GM18519 (cell line): ENCODE data around the gene SLC17A1.

ENCODE experiments used
- ATAC-seq: cut with Tn5 transposase; IDR thresholded peaks from one replicate; pipeline ENCODE4 v1.9.1; 2021; ENCODE audit warnings: mild to moderate bottlenecking, moderate library complexity; ENCODE audit not compliant: unreplicated experiment, low FRiP score

Gene SLC17A1, protein sequence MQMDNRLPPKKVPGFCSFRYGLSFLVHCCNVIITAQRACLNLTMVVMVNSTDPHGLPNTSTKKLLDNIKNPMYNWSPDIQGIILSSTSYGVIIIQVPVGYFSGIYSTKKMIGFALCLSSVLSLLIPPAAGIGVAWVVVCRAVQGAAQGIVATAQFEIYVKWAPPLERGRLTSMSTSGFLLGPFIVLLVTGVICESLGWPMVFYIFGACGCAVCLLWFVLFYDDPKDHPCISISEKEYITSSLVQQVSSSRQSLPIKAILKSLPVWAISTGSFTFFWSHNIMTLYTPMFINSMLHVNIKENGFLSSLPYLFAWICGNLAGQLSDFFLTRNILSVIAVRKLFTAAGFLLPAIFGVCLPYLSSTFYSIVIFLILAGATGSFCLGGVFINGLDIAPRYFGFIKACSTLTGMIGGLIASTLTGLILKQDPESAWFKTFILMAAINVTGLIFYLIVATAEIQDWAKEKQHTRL

DNA sequence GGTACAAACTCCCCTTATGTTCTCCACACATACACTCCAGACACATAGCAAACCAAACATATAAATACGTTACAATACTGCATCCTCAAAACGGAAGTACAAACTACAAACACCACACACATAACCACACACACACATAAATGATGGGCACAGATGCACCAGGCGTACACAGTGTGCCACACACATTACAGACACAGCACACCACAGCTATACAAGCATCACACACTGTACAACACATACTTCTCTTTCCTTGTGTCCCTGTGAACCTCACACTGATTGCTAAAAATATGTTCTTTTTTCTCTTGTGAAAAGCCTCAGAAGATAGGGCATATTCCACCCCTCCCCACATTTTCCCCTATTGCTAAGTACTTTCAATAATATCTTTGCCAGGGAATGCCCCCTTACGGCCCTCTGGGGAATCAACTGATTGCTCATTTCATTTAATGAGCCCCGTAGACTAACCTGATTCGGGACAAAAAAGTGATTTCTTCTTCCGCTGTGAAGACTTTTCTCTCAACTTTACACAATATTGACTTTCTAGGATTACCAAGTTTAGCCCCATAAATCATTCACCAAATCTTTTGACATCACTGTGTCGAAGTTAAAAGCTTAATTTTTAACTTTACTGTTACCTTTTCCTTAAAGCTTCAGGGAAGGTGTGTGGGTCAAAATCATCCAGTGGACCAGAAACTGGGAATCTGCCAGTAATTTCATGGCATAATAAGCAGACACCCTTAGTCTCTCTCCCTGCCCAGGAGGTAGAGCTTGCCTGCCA is at the start of gene SLC17A1:
Gene SLC17A1, minus strand, starts transcription at position 521 of the 775 bp plus-strand sequence. CDS start 1,495 bp downstream, outside the sequence.
- no peak for ATAC-seq

- ATAC-seq = no peak
Measured at GRCh38 chr6:25880601-25881000, 48.7 kb upstream of the SLC17A1 start.

GRCh38 chr6:25878721-25879322 is 47.0 kb upstream of the SLC17A1 start:
- no peak for ATAC-seq

DNA sequence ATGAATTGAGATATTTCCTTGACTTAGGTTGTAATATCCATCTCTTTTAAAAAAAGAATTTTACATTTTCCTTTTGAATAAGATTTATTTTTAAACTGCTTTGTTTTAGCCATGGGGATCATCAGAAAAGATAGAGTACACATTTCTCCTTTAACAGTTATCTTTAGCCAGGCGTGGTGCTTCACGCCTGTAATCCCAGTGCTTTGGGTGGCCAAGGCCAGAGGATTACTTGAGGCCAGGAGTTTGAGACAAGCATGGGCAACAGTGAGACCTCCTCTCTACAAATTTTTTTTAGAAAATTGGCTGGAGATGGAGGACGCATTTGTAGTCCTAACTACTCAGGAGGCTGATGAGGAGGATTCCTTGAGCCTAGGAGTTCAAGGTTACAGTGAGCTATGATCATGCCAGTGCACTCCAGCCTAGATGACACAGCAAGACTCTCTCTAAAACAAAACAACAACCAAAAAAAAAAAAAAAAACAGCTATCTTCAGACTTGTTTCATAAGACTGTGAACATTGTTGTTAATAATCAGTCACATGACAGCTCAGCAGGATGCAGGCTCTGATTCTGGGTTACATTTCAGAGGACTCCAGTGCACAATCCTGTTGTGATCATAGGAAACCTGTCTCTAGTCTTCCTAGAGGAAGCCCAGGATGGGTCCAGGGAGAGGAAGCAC is 44.2 kb upstream of the SLC17A1 start:
- ATAC-seq = no peak

DNA sequence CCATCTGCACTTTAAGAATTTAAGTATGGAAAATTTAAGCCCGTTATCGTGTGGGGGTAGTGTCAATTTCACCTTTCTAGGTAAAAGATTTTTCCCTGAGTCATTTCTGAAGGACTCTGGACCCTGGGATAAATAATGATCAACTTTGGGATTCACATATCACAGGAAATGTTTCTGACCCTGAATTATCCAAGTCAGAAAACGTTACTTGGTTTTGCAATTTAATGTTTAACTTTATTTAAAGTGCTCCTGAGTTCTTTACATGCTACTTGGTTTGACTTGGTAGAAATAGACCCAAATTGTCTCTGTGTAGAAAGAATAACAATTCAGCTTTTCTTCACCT is 43.7 kb upstream of the SLC17A1 start:
- ATAC-seq = no peak

GRCh38 chr6:25874822-25875562 is 43.1 kb upstream of the SLC17A1 start:
- no peak for ATAC-seq

- no peak for ATAC-seq
Measured at GRCh38 chr6:25874118-25874517, 42.3 kb upstream of the SLC17A1 start, which contains the start of gene SLC17A3. Gene SLC17A3, minus strand, starts transcription at chr6:25874243. Its CDS starts 5,856 bp downstream, at chr6:25868387.

DNA sequence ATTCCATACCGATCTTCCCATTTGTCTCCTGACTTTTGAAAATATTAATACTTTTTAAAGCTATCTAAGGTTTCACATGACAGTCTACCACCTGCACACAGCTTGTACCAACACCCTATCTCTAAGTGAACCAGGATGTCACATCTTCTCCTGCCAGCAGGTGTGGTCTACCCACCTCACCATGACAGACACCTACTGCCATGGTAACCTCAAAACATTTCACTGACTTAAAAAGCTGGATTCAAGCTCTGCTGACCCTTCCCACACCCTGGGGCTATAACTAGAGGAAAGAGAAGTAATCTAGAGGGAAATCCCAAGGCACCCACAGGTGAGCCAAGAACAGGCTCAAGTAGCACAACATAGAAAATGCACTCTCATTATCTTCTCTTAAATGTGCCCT is 41.0 kb upstream of the SLC17A1 start:
- ATAC-seq = no peak

DNA sequence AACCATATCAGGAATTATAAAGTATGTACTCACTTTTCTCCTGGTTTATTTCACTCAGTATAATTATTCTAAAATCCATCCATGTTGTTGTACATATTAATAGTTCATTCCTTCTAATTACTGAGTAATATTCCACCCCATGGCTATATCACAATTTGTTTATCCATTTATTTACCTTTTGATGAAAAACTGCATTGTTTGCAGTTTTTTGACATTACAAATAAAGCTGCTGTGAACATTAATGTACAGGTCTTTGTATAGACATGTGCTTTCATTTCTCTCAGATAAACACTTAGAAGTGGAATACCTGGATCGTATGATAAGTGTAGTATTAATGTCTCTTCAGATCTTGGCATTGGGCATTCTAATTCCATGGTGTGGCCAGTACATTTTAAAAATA is 38.0 kb upstream of the SLC17A1 start:
- ATAC-seq = no peak

DNA sequence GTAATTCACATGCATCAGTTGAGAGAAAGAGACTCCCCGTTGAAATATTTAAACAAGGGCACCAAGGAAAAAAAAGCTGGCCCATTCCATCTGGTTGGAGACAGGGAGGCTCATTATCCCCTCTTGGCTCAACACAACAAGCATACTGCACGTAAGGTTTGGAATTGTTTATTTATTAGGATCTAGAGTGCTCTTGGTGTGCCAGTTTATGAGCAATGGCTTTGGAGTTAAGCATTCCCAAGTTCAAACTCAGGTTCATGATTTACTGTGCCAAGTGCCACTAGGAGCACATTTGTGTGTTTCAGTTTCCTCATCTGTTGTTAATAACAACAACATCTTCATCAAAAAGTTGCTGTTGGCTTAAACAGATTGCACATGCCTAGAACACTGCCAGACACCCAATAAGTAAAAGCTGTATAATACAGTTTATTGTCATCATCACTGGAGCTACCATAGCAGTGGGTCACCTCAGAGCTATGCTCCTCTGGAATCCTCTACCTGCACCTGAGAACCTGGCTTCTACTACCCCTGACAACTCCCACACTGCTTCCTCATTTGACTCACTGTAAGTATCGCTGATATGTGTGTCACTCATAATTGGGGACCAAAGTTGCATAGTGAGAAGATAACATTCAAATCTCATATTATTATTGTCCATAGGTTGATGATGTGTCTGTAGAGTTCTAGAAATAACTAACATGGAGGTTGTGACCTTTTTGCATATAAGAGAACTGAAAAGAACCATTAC is 36.8 kb upstream of the SLC17A1 start:
- no peak for ATAC-seq

GRCh38 chr6:25866011-25866410 is 34.2 kb upstream of the SLC17A1 start:
- ATAC-seq = no peak

- no peak for ATAC-seq
Measured at GRCh38 chr6:25863360-25863759, 31.5 kb upstream of the SLC17A1 start.

DNA sequence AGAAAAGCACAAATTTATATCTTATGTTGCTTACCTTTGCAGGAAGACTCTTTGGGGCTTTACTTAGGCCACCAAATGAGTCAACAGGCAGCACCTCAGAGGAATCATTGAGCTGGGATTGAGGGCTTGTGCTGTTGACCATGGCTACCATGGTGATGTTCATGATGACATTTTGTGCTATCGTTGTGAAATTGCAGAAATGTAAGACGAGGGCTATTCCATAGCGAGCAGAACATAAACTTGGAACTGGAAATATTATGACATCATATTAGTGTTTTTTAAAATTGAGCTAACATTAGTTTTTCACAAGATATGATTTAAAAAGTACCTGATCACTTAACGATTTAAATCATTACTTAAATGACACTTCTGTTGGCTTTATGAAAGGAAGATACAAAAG is 30.3 kb upstream of the SLC17A1 start:
- ATAC-seq = no peak

DNA sequence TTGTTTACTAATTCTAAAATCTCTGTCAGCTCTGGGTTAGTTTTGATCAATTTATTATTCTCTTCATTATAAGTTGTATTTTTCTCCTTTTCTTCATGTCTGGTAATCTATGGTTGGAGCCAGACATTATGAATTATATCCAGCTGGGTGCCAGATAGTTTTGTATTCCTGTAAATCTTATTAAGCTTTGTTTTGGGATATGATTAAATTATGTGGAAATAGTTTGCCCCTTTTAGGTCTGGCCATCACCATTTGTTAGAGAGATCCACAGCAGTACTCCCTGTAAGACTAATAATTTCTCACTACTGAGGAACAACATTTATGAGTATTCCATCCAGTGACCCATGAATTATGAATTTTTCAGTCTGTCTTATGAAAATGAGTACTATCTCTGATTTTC is 20.9 kb upstream of the SLC17A1 start:
- ATAC-seq = no peak

DNA sequence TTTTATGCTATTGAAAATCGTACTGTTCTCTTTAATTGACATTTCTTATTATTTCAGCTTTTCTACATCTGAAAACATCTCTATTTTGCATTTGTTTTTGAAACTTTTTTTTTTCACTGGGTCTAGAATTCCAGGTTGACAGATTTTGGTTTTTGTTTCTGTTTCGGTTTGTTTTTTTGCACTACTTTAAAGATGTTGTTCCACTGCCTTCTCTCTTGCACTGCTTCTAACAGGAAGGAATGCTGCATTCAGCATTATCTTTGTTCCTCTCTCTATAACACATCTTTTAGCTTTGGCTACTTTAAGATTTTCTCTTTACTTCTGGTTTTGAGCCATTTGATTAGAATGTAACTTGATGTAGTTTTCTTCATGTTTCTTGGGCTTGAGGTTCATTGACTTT is 20.1 kb upstream of the SLC17A1 start:
- no peak for ATAC-seq

DNA sequence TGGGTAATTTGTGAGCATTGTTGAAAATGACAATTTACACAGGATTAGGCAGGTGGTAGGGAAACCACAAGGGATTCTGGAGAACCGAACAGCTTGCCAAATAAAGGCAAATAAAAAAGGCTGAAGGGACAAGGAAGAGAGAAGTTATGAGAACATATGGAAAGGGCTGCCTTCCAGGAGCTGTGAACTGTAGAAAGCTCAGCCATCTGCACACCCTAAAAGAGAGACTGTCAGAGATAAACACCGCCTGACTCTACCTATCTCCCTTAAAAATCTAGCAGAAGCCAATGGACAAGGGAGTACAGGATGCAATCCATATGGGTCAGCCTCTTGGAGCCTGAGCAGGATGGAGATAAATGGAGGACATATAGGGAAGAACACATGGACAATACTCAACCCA is 12.7 kb upstream of the SLC17A1 start:
- no peak for ATAC-seq

DNA sequence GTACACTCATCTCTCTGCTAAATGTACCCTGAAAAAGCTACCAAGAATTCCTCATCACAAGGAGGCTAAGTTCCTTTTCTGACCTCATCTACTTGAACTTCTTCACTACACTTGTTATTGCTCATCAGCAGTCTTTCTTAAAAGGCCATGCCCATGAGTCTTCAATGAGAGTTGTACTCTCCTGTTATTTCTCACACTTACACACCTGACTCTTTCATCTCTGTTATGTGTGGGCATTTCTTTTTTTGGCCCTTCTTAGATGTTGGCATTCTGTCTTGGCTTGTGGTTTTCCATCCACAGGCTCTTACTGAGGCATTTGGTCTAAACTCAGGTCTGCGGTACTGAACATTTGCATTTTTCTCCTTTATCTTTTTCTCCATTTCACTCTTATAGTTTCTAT is 10.7 kb upstream of the SLC17A1 start:
- ATAC-seq = no peak

GRCh38 chr6:25835442-25836283 is 3.8 kb upstream of the SLC17A1 start:
- ATAC-seq = no peak
